RCC 7860 (cell line): Measurements from ENCODE around the gene SRSF11.

Experiments used
- DNase-seq: peaks from one replicate; pipeline ENCODE4 v3.0.0-alpha.2; 2015; ENCODE audit warnings: low spot score
- FAIRE-seq: peaks from 2 replicates; lab custom pipeline; 2012; peaks lifted over from hg19 to GRCh38; lab: Jason Lieb, UNC

Gene SRSF11

DNA sequence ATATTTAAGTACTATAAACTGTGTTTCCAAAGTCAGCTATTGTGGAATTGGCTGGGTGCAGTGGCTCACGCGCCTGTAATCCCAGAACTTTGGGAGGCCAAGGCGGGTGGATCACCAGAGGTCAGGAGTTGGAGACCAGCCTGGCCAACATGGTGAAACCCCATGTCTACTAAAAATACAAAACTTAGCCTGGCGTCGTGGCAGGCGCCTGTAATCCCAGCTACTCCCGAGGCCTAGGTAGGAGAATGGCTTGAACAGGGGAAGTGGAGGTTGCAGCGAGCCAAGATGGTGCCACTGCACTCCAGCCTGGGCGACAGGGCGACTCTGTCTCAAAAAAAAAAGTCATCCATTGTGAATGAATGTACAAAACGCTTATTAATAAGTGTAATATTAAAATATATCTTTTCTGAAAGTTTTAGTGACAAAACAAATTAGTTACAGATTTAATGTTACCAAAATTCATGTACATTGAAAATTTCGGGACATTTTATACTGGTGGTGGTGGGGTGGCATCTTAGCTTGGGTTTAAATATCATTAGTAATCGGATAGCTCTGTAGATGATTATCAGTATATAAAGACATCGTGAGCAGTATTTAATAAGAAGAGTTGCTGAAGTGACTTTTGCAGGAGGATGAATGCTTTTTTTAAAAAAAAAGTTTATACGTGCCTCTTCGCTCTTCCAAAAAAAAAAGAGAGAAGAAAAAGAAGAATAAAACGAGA lies 503 bp upstream of the SRSF11 start:
- DNase-seq (no peak), FAIRE-seq (no peak)

GRCh38 chr1:70222716-70223235 lies 1.6 kb downstream of the SRSF11 start:
- FAIRE-seq: no peak

DNA sequence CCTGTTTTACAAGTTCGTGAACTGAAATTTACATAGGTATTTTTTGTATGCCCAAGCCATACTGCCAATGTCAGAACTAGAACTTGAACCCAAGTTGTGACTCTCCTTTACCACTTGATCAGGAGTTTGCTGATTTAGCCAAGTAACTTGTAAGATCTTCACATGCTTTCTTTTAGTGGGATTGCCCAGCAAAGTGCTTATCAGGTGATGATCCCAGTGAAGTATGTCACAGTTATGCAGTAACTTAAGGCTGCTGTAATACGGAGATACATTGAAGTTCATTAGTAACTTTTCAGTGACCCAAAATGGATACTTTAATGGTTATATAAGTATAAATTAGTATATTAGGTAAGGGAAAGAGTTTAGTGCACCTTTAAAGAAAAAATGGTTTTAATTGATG lies 3.8 kb downstream of the SRSF11 start:
- FAIRE-seq (no peak), DNase-seq (no peak)

More at GRCh38 chr1:70222716-70223235, 1.6 kb downstream of the SRSF11 start:
- no peak for DNase-seq

DNA sequence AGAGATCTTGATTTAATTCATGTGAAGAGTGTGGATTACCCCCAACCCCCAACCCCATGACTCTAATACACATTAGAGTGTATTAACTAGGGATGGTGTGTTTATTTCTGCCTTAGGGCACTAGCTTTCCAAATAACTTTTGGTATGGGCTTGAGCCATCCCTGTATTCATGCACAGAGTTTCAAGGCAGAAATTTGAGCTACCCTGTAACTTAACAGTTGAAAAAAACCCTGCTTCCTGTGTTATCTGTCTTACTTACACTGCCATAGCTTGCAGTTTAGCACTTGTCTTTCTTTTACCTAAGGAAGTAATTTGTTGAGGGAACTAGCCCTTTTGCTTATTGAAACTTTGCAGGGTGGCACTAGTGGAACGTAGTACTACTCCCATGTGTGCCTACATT lies 6.3 kb downstream of the SRSF11 start:
- DNase-seq (no peak), FAIRE-seq (no peak)

DNA sequence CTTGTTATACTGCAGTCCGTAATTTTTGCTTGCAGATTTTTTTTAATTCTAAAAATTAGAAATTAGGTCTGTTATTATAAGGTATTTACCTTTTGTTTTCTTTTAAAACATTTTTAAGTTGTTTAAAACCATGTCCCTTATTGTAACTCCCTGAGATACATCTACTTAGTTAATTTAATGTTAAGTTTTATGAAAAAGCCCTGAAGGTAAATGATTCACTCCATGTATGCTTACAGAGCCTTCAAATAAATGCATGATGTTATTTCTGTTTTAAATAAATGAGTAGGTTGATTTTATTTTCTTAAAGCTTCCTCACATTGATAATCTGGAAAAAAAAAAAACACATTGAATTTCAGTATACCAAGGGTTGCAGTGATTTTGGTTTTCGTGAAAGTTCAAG lies 7.5 kb downstream of the SRSF11 start:
- FAIRE-seq (peak; percentile 4), DNase-seq (no peak)

DNA sequence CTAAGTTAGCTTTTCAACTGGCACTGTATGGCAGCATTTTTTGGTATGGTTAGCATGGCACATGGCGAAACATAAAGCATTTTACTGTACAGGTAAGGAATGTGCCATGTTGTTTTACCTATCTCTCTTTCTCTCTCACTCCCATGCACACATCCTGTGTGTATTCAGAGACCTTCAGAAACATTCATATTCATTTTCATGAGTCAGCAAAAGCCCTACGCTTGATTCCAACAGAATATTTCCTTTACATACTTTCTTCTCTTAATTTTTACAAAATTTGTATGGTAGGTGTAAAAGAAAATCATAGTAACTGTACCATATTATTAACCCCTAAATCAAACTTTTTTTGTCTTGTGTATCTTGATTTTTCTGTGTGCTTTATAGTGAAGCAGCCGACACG lies 10.3 kb downstream of the SRSF11 start:
- FAIRE-seq: no peak
- no peak for DNase-seq

- FAIRE-seq (peak; percentile 62), DNase-seq (no peak)
Observed at GRCh38 chr1:70234733-70235132, 13.6 kb downstream of the SRSF11 start.

DNA sequence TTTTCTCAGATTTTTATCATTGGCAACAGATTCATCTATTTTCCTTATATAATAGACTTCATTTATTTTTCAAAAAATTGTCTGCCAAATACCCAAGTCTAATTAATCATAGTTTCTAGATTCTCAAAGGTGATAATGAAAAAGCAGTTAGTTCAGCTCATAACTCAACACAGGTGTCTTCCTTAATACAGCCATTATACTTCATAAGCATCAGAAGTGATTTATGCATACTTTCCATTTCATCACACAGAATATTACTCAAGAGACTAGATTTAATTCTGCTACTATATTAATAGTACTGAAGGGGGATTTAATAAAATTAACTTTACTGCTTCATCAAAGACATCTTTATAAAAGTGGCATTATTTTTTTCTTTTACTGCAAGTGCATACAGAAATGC lies 18.8 kb downstream of the SRSF11 start:
- DNase-seq (no peak), FAIRE-seq (no peak)

GRCh38 chr1:70247122-70247521 lies 25.9 kb downstream of the SRSF11 start:
- no peak for FAIRE-seq
- no peak for DNase-seq

DNA sequence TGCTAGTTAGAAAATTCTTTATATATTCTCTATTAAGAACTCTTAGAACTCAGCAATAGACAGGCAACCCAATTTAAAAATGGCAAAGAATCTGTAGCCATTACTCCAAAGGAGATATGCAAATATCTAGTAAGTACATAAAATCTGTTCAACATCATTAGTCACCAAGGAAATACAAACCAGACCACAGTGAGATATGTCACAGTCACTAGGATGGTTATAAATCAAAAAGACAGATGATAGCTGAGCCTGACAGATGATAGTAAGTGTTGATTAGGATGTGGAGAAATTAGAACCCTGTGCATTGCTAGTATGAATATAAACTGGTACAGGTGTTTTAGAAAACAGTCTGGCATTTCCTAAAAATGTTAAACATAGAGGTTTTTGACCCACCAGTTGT lies 26.6 kb downstream of the SRSF11 start:
- FAIRE-seq (no peak), DNase-seq (no peak)

DNA sequence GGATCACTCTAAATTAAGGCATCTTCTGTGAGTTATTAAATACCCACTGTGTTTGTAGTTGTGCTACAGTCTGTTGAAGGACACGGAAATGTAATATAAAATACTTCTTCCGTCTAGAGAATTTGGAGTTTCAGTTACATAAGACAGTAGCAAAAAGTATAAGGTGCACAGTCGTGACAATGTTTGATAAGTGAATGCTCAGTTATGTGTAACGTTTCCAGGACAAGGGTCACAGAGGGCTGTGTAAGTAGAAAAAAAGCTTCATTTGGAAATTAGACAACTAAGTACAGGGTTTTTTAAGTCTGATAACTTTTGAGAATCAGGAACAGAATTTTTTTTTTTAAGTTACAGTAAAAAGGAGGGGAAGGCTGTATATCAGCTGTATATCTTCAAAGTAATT lies 27.5 kb downstream of the SRSF11 start:
- DNase-seq (no peak), FAIRE-seq (no peak)

DNA sequence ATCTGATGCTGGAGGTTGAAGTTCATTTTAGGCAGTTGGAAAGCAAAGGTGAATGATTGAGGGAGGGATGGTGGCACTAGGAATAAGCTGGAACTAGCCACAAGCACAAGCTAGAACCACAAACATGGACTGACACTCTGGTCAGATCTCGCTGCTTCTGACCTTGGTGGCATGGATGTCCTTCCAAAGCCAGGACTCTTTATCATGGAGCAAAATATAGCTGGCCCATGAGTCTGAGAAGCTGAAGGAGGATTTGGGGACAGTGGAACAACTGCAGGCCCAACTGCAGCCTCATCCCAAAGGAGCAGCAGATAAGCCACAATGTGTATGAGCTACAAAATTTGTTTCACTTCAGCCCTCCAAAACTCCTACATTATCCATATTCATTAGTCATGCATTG lies 35.5 kb downstream of the SRSF11 start:
- FAIRE-seq (no peak), DNase-seq (no peak)

- FAIRE-seq (no peak), DNase-seq (no peak)
Observed at GRCh38 chr1:70264839-70265238, 43.7 kb downstream of the SRSF11 start.

DNA sequence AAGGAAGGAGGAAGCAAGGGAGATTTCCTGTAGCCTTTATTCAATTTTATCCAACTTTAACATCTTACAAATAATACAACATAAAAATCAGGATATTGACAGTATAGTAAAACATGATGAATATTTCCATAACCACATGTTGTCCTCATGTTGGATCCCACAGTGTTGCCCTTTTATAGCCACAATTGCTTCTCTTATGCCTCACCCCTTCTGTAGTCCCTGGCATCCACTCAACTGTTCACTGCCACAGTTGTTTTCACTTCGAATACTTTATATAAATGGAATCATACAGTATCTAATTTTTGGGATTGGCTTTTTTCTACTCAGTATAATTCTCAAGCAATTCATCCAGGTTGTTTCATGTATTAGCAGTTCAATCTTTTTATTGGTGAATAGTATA lies 44.8 kb downstream of the SRSF11 start:
- DNase-seq: no peak
- no peak for FAIRE-seq

GRCh38 chr1:70277875-70278274 lies 56.7 kb downstream of the SRSF11 start:
- DNase-seq: no peak
- FAIRE-seq: no peak

GRCh38 chr1:70278710-70279109 lies 57.5 kb downstream of the SRSF11 start:
- FAIRE-seq: no peak

DNA sequence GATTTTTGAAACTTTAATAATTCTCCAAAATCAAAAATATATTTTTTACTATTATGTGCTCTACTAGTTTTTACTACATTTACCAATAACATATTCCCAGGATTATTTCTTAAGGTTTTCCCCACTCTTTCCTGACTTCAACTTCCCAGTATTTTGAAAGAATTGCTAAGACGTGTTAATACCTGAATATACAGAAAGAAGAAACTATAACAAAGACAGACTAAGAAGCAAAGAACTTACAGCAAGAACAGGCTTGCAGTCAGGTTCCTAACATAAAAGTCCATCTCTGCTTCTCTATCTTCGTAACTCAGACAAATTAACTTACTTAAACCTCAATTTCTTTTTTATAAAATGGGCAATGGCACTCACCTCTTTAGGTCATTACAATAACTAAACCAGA lies 63.2 kb downstream of the SRSF11 start:
- FAIRE-seq (peak; percentile 66), DNase-seq (no peak)

More at GRCh38 chr1:70278710-70279109, 57.5 kb downstream of the SRSF11 start:
- no peak for DNase-seq

DNA sequence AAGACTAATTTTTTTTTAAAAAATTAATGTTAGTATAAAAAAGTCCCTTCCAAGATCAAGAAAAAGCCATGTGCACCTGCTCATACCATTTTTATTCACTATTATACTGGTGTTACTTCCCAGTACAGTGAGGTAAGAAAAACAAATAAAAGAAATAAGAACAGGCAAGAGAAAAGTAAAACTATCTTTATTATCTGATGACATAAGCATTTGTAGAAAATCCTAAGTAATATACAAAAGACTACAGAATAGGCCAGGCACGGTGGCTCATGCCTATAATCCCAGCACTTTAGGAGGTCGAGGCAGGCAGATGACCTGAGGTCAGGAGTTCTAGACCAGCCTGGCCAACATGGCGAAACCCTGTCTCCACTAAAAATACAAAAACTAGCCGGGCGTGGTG lies 65.3 kb downstream of the SRSF11 start:
- FAIRE-seq (no peak), DNase-seq (no peak)

GRCh38 chr1:70288166-70288565 lies 67.0 kb downstream of the SRSF11 start:
- DNase-seq (no peak), FAIRE-seq (no peak)

GRCh38 chr1:70290218-70290617 lies 69.0 kb downstream of the SRSF11 start:
- FAIRE-seq (no peak), DNase-seq (no peak)

DNA sequence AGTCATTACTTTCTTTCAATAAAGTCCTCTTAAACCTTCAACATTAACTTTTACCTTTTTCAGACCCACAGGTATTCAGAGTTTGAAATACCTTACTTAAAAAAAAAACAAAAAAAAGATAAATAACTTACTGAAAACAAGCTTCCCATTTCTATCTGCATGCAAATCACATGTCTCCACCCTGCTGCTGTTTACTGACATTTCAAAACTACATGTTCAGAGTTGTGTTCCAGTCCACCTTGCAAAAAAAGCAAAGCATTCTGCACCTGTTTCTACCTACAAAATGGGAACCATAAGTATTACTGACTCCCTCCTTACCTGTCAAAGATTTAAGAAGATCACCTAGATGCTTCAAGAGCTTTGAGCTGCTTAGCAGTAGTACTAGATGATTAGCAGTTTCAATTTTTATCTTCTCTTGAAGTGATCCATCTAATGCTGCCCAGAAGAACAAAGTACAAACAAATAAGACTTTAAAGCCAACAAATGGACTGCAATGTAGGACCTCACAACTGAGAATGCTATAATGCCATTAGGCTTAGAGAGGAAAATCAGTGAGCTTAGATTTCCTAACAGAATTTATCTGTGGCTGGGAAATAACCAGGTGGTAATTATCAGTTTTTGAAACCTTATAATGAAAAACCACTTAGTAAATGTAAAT lies 72.1 kb downstream of the SRSF11 start:
- FAIRE-seq: no peak
- DNase-seq: no peak

GRCh38 chr1:70295749-70296148 lies 74.6 kb downstream of the SRSF11 start:
- FAIRE-seq (no peak), DNase-seq (no peak)
